Measurements from ENCODE around the gene RCN1.
A peak's percentile ranks its signal among the peaks of the same experiment; 100 is the strongest.

The RCN1 gene

DNA sequence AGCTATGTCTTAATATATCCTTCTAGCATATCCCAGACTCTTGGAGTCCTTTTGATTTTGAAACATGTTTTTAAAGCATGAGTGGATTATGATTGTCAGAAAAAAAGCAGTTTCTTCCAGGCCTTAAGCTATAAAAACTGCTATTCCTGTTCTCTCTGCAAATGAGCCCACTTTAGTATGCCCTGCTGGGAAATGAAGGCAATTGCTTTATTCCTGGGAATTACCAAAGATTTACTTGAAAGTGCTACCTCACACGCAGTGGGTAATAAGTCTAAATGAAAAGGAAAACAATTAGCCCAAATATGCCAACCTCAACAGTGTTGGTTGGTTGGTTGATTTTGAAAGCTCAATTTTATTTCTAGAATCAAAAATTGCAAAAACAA is 17.2 kb upstream of the RCN1 start:
- Histone ChIP-seq H3K4me1 (ENCODE audit: control insufficient read depth, insufficient read depth, low read length) (peaks cover 29% of the 10 kb centered on the region), H3K9me3 (ENCODE audit: control insufficient read depth, low read length) (no peaks in the 10 kb centered on the region), H3K4me3 (ENCODE audit: insufficient read depth, low read depth, low read length) (no peak overlapping the region), H3K27ac (ENCODE audit: insufficient read depth, low read depth, low read length, poor library complexity, severe bottlenecking) (peak overlapping the region; percentile 65), H3K36me3 (ENCODE audit: control insufficient read depth, insufficient read depth, low read length) (no peaks in the 10 kb centered on the region), H3K27me3 (ENCODE audit: control insufficient read depth, insufficient read depth, low read length, poor library complexity, severe bottlenecking) (no peaks in the 10 kb centered on the region)
- 72% methylated on average over 1 of the region's 1 CpG; no CpG with 5 or more reads in 1 of the 2 experiments for WGBS, 2 experiments

GRCh38 chr11:32079553-32079952 is 11.3 kb upstream of the RCN1 start:
- no peaks in the 10 kb centered on the region for H3K27me3 ChIP-seq (ENCODE audit: control insufficient read depth, insufficient read depth, low read length, poor library complexity, severe bottlenecking)
- WGBS, 2 experiments = 89 to 90% methylated on average over 4 of the region's 4 CpGs
- no peak overlapping the region for H3K4me3 ChIP-seq (ENCODE audit: insufficient read depth, low read depth, low read length)
- peaks cover 6% of the 10 kb centered on the region for H3K4me1 ChIP-seq (ENCODE audit: control insufficient read depth, insufficient read depth, low read length)
- H3K27ac ChIP-seq (ENCODE audit: insufficient read depth, low read depth, low read length, poor library complexity, severe bottlenecking) = no peak overlapping the region
- no peaks in the 10 kb centered on the region for H3K9me3 ChIP-seq (ENCODE audit: control insufficient read depth, low read length)
- H3K36me3 ChIP-seq (ENCODE audit: control insufficient read depth, insufficient read depth, low read length) = no peaks in the 10 kb centered on the region

GRCh38 chr11:32080361-32080980 is 10.4 kb upstream of the RCN1 start:
- no peaks in the 10 kb centered on the region for H3K9me3 ChIP-seq (ENCODE audit: control insufficient read depth, low read length)
- H3K4me1 ChIP-seq (ENCODE audit: control insufficient read depth, insufficient read depth, low read length) = peaks cover 6% of the 10 kb centered on the region
- H3K36me3 ChIP-seq (ENCODE audit: control insufficient read depth, insufficient read depth, low read length) = no peaks in the 10 kb centered on the region
- no peak overlapping the region for H3K4me3 ChIP-seq (ENCODE audit: insufficient read depth, low read depth, low read length)
- 94 to 98% methylated on average over 2 of the region's 2 CpGs for WGBS, 2 experiments
- no peaks in the 10 kb centered on the region for H3K27me3 ChIP-seq (ENCODE audit: control insufficient read depth, insufficient read depth, low read length, poor library complexity, severe bottlenecking)
- H3K27ac ChIP-seq (ENCODE audit: insufficient read depth, low read depth, low read length, poor library complexity, severe bottlenecking) = no peak overlapping the region

DNA sequence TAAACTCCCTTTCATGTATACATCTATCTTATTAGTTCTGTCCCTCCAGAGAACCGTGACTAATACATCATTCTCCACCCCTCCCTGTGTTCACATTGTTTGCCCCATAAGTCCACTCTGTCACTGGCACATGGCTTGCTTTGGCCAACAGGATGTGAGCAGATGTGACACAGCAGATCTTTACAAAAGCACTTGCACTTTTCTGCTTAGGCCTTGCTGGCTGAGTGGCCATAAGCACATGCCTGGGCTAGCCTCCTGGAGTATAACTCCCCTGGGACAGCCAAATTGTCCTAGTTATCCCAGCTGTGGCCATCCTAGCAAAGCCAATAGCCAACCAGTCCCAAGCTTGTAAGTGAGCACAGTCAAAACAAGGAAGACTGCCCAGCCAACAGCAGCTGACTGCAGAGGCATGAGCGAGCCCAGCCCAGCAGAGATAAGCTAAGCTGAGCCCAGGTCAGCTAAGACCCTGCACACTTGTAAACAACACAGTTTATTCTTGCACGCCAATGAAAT is 9.7 kb upstream of the RCN1 start:
- Histone ChIP-seq H3K36me3 (ENCODE audit: control insufficient read depth, insufficient read depth, low read length) (no peaks in the 10 kb centered on the region), H3K27ac (ENCODE audit: insufficient read depth, low read depth, low read length, poor library complexity, severe bottlenecking) (no peak overlapping the region)
- WGBS, 2 experiments = 92 to 98% methylated on average over 3 of the region's 3 CpGs

DNA sequence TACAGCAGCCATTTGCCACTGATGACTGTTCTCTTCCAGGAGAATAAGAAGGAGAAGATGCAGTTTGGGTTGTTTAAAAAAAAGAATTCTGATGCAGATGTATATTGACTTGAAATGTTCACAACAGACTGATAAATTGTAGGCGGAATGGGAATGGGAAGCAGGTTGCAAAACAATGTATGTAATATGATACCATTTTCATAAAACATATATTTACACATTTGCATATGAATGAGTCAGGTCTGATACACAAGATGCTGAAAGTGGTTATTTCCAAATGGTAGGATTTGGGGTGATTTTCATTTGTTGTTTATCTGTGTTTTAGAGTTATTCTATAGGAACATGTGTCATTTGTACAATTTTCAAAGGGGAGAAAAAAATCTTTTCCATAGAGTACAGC is 9.0 kb upstream of the RCN1 start:
- Histone ChIP-seq H3K27me3 (ENCODE audit: control insufficient read depth, insufficient read depth, low read length, poor library complexity, severe bottlenecking) (no peaks in the 10 kb centered on the region), H3K9me3 (ENCODE audit: control insufficient read depth, low read length) (no peaks in the 10 kb centered on the region), H3K27ac (ENCODE audit: insufficient read depth, low read depth, low read length, poor library complexity, severe bottlenecking) (no peak overlapping the region), H3K4me1 (ENCODE audit: control insufficient read depth, insufficient read depth, low read length) (peaks cover 6% of the 10 kb centered on the region), H3K4me3 (ENCODE audit: insufficient read depth, low read depth, low read length) (no peak overlapping the region), H3K36me3 (ENCODE audit: control insufficient read depth, insufficient read depth, low read length) (no peaks in the 10 kb centered on the region)
- WGBS, 2 experiments = 89 to 100% methylated on average over 1 of the region's 1 CpG

More for the DNA sequence above, 9.7 kb upstream of the RCN1 start:
- H3K9me3 ChIP-seq (ENCODE audit: control insufficient read depth, low read length) = no peaks in the 10 kb centered on the region
- no peak overlapping the region for H3K4me3 ChIP-seq (ENCODE audit: insufficient read depth, low read depth, low read length)
- peaks cover 6% of the 10 kb centered on the region for H3K4me1 ChIP-seq (ENCODE audit: control insufficient read depth, insufficient read depth, low read length)
- no peaks in the 10 kb centered on the region for H3K27me3 ChIP-seq (ENCODE audit: control insufficient read depth, insufficient read depth, low read length, poor library complexity, severe bottlenecking)

GRCh38 chr11:32082346-32082986 is 8.4 kb upstream of the RCN1 start:
- H3K4me3 ChIP-seq (ENCODE audit: insufficient read depth, low read depth, low read length) = no peak overlapping the region
- H3K4me1 ChIP-seq (ENCODE audit: control insufficient read depth, insufficient read depth, low read length) = peaks cover 6% of the 10 kb centered on the region
- no peaks in the 10 kb centered on the region for H3K27me3 ChIP-seq (ENCODE audit: control insufficient read depth, insufficient read depth, low read length, poor library complexity, severe bottlenecking)
- no peaks in the 10 kb centered on the region for H3K9me3 ChIP-seq (ENCODE audit: control insufficient read depth, low read length)
- 77 to 82% methylated on average over 5 of the region's 5 CpGs for WGBS, 2 experiments
- H3K36me3 ChIP-seq (ENCODE audit: control insufficient read depth, insufficient read depth, low read length) = no peaks in the 10 kb centered on the region
- H3K27ac ChIP-seq (ENCODE audit: insufficient read depth, low read depth, low read length, poor library complexity, severe bottlenecking) = no peak overlapping the region

DNA sequence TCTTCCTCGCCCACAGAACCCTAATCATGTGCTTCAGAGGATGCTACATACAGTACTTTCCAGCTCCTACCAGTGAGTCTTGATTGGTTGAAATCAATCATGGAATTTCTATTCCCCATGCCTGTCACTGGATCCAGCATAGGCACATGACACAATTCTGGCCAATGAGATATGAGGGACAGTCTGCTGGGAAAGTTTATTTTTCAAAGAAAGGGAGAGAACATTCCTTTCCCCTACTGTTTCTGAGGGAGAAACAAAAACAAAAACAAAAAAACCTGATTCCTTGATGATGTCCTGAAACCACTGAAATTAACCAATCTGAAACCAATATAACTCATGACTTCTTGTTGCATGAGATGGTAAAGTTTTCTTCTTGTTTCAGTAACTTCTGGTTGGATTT is 3.3 kb upstream of the RCN1 start:
- no peak overlapping the region for H3K27ac ChIP-seq (ENCODE audit: insufficient read depth, low read depth, low read length, poor library complexity, severe bottlenecking)
- no peaks in the 10 kb centered on the region for H3K36me3 ChIP-seq (ENCODE audit: control insufficient read depth, insufficient read depth, low read length)
- H3K9me3 ChIP-seq (ENCODE audit: control insufficient read depth, low read length) = no peaks in the 10 kb centered on the region
- WGBS, 2 experiments = 79 to 92% methylated on average over 1 of the region's 1 CpG
- no peak overlapping the region for H3K4me3 ChIP-seq (ENCODE audit: insufficient read depth, low read depth, low read length)
- H3K27me3 ChIP-seq (ENCODE audit: control insufficient read depth, insufficient read depth, low read length, poor library complexity, severe bottlenecking) = no peaks in the 10 kb centered on the region
- H3K4me1 ChIP-seq (ENCODE audit: control insufficient read depth, insufficient read depth, low read length) = no peaks in the 10 kb centered on the region

DNA sequence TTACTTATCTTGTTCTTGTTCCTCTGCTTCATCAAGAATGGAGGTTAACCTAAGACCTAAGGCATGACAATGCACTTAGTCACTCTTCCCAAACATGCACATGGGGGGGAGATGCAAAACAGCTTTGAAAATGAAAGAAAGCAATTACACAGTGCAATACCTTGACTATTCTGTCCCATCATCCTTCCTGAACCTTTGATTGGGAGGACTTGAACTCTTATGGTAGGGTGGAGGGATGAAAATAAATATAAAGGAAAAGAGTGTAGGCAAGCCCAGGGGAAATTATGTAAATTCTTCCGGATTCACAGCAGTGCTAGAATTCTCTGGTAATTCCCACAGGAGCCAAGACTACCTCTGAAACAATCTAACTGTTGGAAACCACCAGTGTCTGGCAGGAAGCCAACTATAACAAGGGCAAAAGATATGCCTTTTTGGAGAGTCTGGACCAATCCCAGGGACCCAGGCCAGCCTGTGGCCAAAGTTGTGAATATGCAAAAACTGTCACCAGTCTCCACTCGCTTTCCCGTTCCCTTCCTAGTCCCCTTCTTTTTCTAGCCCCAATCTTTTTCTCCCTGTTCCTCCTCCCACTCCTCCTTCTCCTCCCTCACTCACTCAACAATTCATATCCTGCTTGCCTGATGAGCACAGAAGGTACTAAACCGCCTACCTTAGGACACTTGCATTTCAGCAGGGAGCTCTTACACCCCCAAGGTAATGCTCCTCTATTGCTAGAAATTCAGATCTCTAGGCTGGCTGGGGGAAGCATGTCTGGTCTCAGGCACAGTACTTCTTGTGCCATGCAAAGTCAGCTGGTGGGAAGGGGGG is 2.5 kb upstream of the RCN1 start:
- no peak overlapping the region for H3K27ac ChIP-seq (ENCODE audit: insufficient read depth, low read depth, low read length, poor library complexity, severe bottlenecking)
- no peaks in the 10 kb centered on the region for H3K36me3 ChIP-seq (ENCODE audit: control insufficient read depth, insufficient read depth, low read length)
- WGBS, 2 experiments = 81 to 82% methylated on average over 4 of the region's 4 CpGs
- no peaks in the 10 kb centered on the region for H3K27me3 ChIP-seq (ENCODE audit: control insufficient read depth, insufficient read depth, low read length, poor library complexity, severe bottlenecking)
- peaks cover 3% of the 10 kb centered on the region for H3K4me1 ChIP-seq (ENCODE audit: control insufficient read depth, insufficient read depth, low read length)
- no peak overlapping the region for H3K4me3 ChIP-seq (ENCODE audit: insufficient read depth, low read depth, low read length)
- no peaks in the 10 kb centered on the region for H3K9me3 ChIP-seq (ENCODE audit: control insufficient read depth, low read length)

GRCh38 chr11:32092581-32093170 is 1.8 kb downstream of the RCN1 start:
- H3K4me1 ChIP-seq (ENCODE audit: control insufficient read depth, insufficient read depth, low read length) = peaks cover 8% of the 10 kb centered on the region
- 74 to 76% methylated on average over 4 of the region's 4 CpGs for WGBS, 2 experiments
- no peak overlapping the region for H3K27ac ChIP-seq (ENCODE audit: insufficient read depth, low read depth, low read length, poor library complexity, severe bottlenecking)
- H3K4me3 ChIP-seq (ENCODE audit: insufficient read depth, low read depth, low read length) = peak overlapping the region; percentile 90
- H3K9me3 ChIP-seq (ENCODE audit: control insufficient read depth, low read length) = no peaks in the 10 kb centered on the region
- no peaks in the 10 kb centered on the region for H3K27me3 ChIP-seq (ENCODE audit: control insufficient read depth, insufficient read depth, low read length, poor library complexity, severe bottlenecking)
- H3K36me3 ChIP-seq (ENCODE audit: control insufficient read depth, insufficient read depth, low read length) = peaks cover 10% of the 10 kb centered on the region

DNA sequence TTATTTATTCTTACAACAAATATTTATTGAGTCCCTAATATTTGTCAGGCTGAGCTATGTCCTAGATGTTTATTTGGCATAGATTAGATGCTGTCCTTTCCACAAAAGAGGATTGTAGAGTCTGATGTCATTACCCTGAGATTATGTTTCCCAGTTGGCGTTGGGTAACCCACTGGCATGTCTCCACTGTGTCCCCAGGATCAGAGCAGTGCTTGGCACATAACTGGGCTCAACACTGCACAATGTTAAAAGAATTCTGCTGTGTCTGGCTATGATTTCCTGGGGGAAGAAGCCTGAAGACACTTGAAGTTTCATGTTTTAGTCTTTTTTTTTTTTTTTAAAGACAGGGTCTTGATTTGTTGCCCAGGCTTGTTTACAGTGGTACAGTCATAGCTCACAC is 4.0 kb downstream of the RCN1 start:
- Histone ChIP-seq H3K9me3 (ENCODE audit: control insufficient read depth, low read length) (no peaks in the 10 kb centered on the region), H3K27ac (ENCODE audit: insufficient read depth, low read depth, low read length, poor library complexity, severe bottlenecking) (no peak overlapping the region), H3K36me3 (ENCODE audit: control insufficient read depth, insufficient read depth, low read length) (peaks cover 29% of the 10 kb centered on the region), H3K4me1 (ENCODE audit: control insufficient read depth, insufficient read depth, low read length) (peaks cover 8% of the 10 kb centered on the region), H3K27me3 (ENCODE audit: control insufficient read depth, insufficient read depth, low read length, poor library complexity, severe bottlenecking) (no peaks in the 10 kb centered on the region), H3K4me3 (ENCODE audit: insufficient read depth, low read depth, low read length) (no peak overlapping the region)
- 92 to 93% methylated on average over 1 of the region's 1 CpG for WGBS, 2 experiments
